A549 treated with DMSO at 1 μM for 4 hours (cell line): ENCODE data around the gene RGN. TPM values are rescaled to one million over a fixed set of nuclear protein-coding genes. Genes with fewer than 3 reads are reported as not detected.

Source experiments
- total RNA-seq: library from RNA; stranded (reverse); fragments of 200-300 nt; extraction: Qiagen RNA extraction; gene quantifications from 5 replicates; pipeline ENCODE4 v1.2.3, GENCODE V29; 2022; ENCODE audit warnings: low read depth

The RGN gene
- total RNA-seq: 0.13 TPM in 1 of 5 replicates, not detected in the others

DNA sequence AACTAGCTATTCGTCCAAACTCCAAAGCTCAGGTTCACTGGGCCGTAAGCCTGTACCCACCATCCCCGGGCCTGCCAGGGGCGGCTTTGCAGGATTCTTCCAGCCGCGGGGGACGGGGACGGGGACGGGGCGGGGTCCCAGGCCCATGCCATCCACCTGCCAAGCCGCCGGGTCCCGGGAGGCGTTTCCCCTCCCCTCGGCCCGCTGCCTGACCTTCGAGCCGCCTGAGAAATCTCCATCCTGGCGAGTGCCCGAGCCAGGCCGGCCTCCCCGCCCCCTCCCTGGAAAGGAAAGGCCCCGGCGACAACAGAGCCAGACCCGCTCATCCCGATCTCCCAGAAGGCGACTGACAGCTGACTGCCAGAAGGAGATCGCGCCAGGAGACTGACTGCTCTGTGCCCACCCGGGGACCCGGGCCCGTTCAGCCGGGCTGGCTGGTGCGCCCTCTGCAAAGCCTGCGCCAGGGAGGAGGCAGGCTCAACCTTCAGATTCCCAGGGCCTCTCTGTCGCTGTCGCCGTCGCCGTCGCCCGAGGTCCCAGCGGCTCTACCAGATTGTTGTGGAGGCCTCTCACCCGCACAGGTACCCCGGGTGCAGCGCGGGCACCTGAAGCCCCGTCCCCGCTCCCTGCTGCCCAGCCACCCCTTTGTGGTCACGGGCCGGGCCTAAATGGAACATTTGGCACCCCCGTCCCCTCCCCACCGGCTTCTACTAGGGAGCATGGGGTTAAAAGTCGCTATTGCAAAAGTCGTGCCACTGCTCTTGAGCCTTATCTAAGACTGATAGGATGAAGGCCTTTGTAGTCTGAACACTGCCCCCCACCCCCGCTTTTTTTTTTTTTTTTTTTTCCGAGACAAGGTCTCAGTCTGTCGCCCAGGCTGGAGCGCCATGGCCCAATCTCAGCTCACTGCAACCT, at the start of gene RGN:
Gene RGN (plus strand): TSS at position 315 of the 915 bp plus-strand sequence. CDS start 2,702 bp downstream, outside the sequence.

Other genes with a start within 250 kb of the RGN start
- gene RP2, start 241.4 kb upstream of the RGN start, total RNA-seq: 9.7 to 13.8 TPM (median 12.6 TPM) in 5 replicates
- gene JADE3, start 166.0 kb upstream of the RGN start, total RNA-seq: 11.5 to 16.3 TPM (median 15.0 TPM) in 5 replicates
- gene NDUFB11, start 66.3 kb downstream of the RGN start, total RNA-seq: 137 to 173 TPM (median 157 TPM) in 5 replicates
- 32.5 to 44.8 TPM (median 41.1 TPM) in 5 replicates for gene RBM10, start 66.8 kb downstream of the RGN start, total RNA-seq
- 182 to 207 TPM (median 197 TPM) in 5 replicates for gene UBA1, start 115.4 kb downstream of the RGN start, total RNA-seq
- 83.9 to 117 TPM (median 106 TPM) in 5 replicates for gene CDK16, start 140.2 kb downstream of the RGN start, total RNA-seq
- 49.0 to 60.4 TPM (median 51.9 TPM) in 5 replicates for gene USP11, start 154.6 kb downstream of the RGN start, total RNA-seq